Measurements from ENCODE around the gene AVP. TPM values are rescaled to one million over a fixed set of nuclear protein-coding genes. Genes with fewer than 3 reads are reported as not detected.
"Not testable (repeated sequence)": the region's sequence is repeated elsewhere in the genome, so short reads cannot be mapped to it uniquely, and the experiment has no call there.

AVP gene
- polyA plus RNA-seq, 1 donor from 2014 or later = not detected

DNA sequence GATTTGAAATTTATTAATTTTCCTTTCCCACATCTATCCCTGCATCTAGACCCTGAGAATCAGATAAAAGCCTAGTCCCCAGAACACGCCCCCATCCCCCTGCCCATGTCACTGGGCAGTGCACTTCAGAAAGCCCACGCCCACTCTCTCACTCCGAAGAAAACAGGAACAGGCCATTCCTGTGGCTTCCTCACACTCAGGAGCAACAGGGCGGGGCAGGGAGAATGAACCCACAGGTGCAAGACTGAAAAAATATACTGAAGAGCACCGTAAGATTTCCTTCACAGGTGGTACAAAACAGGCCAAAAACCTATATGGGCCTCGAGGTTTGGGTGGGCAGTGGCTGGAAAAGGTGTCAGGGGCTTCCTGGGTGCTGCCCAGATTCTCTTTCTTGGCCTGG is 9.7 kb downstream of the AVP start:
- H3K27ac ChIP-seq (ENCODE audit: low read length) = no peak overlapping the region
- H3K9me3 ChIP-seq (ENCODE audit: low read length) = no peaks in the 10 kb centered on the region
- H3K9me2 ChIP-seq (ENCODE audit: insufficient read depth, low read length) = no peaks in the 10 kb centered on the region
- H3K27me3 ChIP-seq (ENCODE audit: insufficient read depth, low read depth, low read length) = peaks cover 24% of the 10 kb centered on the region
- no peak overlapping the region for H3K9ac ChIP-seq (ENCODE audit: low read length)
- no peaks in the 10 kb centered on the region for H3K36me3 ChIP-seq (ENCODE audit: insufficient read depth, low read length)
- no peak overlapping the region for H3K4me3 ChIP-seq (ENCODE audit: low read length)
- no peak overlapping the region for H3K4me2 ChIP-seq (ENCODE audit: low read length)
- H3K79me2 ChIP-seq (replicated peaks; ENCODE audit: insufficient read depth, low read length) = no peaks in the 10 kb centered on the region
- no peak overlapping the region for H2AFZ ChIP-seq (ENCODE audit: low read depth, low read length)
- H4K20me1 ChIP-seq (ENCODE audit: insufficient read depth) = no peaks in the 10 kb centered on the region
- H3F3A ChIP-seq (ENCODE audit: insufficient read depth, low read length, poor library complexity, severe bottlenecking) = no peaks in the 10 kb centered on the region
- TF ChIP-seq, protein P1, sequence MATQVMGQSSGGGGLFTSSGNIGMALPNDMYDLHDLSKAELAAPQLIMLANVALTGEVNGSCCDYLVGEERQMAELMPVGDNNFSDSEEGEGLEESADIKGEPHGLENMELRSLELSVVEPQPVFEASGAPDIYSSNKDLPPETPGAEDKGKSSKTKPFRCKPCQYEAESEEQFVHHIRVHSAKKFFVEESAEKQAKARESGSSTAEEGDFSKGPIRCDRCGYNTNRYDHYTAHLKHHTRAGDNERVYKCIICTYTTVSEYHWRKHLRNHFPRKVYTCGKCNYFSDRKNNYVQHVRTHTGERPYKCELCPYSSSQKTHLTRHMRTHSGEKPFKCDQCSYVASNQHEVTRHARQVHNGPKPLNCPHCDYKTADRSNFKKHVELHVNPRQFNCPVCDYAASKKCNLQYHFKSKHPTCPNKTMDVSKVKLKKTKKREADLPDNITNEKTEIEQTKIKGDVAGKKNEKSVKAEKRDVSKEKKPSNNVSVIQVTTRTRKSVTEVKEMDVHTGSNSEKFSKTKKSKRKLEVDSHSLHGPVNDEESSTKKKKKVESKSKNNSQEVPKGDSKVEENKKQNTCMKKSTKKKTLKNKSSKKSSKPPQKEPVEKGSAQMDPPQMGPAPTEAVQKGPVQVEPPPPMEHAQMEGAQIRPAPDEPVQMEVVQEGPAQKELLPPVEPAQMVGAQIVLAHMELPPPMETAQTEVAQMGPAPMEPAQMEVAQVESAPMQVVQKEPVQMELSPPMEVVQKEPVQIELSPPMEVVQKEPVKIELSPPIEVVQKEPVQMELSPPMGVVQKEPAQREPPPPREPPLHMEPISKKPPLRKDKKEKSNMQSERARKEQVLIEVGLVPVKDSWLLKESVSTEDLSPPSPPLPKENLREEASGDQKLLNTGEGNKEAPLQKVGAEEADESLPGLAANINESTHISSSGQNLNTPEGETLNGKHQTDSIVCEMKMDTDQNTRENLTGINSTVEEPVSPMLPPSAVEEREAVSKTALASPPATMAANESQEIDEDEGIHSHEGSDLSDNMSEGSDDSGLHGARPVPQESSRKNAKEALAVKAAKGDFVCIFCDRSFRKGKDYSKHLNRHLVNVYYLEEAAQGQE (IDR thresholded peaks at IDR 0.05; ENCODE audit: borderline replicate concordance) = no peak
- TF ChIP-seq MXI1 (conservative IDR thresholded peaks at IDR 0.05; ENCODE audit: poor library complexity, severe bottlenecking) (no peak), TAF1 (IDR thresholded peaks at IDR 0.05; ENCODE audit: low read depth) (no peak), SMC3 (conservative IDR thresholded peaks at IDR 0.05; ENCODE audit: poor library complexity) (no peak), EP300 (conservative IDR thresholded peaks at IDR 0.05; ENCODE audit: poor library complexity, severe bottlenecking) (no peak), EZH2 (IDR thresholded peaks at IDR 0.05; ENCODE audit: borderline replicate concordance, insufficient read depth, low read length, poor library complexity, severe bottlenecking) (no peak), POLR2AphosphoS5 (IDR thresholded peaks at IDR 0.05) (no peak), RAD21 (conservative IDR thresholded peaks at IDR 0.05) (no peak)
- TF ChIP-seq, protein P2, sequence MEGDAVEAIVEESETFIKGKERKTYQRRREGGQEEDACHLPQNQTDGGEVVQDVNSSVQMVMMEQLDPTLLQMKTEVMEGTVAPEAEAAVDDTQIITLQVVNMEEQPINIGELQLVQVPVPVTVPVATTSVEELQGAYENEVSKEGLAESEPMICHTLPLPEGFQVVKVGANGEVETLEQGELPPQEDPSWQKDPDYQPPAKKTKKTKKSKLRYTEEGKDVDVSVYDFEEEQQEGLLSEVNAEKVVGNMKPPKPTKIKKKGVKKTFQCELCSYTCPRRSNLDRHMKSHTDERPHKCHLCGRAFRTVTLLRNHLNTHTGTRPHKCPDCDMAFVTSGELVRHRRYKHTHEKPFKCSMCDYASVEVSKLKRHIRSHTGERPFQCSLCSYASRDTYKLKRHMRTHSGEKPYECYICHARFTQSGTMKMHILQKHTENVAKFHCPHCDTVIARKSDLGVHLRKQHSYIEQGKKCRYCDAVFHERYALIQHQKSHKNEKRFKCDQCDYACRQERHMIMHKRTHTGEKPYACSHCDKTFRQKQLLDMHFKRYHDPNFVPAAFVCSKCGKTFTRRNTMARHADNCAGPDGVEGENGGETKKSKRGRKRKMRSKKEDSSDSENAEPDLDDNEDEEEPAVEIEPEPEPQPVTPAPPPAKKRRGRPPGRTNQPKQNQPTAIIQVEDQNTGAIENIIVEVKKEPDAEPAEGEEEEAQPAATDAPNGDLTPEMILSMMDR (IDR thresholded peaks at IDR 0.05; ENCODE audit: poor library complexity, severe bottlenecking) = no peak

DNA sequence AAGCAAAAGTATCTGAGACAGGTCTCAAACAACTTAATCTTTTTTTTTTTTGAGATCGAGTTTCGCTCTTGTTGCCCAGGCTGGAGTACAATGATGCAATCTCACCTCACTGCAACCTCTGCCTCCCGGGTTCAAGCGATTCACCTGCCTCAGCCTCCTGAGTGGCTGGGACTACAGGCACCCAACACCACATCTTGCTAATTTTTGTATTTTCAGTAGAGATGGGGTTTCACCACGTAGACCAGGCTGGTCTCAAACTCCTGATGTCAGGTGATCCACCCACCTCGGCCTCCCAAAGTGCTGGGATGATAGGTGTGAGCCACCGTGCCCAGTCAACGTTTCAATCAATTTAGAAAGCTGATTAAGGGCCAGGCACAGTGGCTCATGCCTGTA is 11.3 kb downstream of the AVP start:
- H3K27me3 ChIP-seq (ENCODE audit: insufficient read depth, low read depth, low read length) = peaks cover 24% of the 10 kb centered on the region

More for the DNA sequence above, 11.3 kb downstream of the AVP start:
- H3K9me2 ChIP-seq (ENCODE audit: insufficient read depth, low read length); H3K4me2 ChIP-seq (ENCODE audit: low read length); H3K9me3 ChIP-seq (ENCODE audit: low read length); H2AFZ ChIP-seq (ENCODE audit: low read depth, low read length); H3K27ac ChIP-seq (ENCODE audit: low read length); H3F3A ChIP-seq (ENCODE audit: insufficient read depth, low read length, poor library complexity, severe bottlenecking); H4K20me1 ChIP-seq (ENCODE audit: insufficient read depth); H3K4me3 ChIP-seq (ENCODE audit: low read length); H3K36me3 ChIP-seq (ENCODE audit: insufficient read depth, low read length); H3K9ac ChIP-seq (ENCODE audit: low read length); H3K79me2 ChIP-seq (replicated peaks; ENCODE audit: insufficient read depth, low read length): not testable (repeated sequence)
